Endodermal cell (in vitro differentiated cells): Measurements from ENCODE around the gene ARHGAP1. TPM values are rescaled to one million over a fixed set of nuclear protein-coding genes. Genes with fewer than 3 reads are reported as not detected.
A peak's percentile ranks its signal among the peaks of the same experiment; 100 is the strongest.

Source experiments
- DNase-seq: peaks from one replicate; pipeline ENCODE4 v3.0.0-alpha.2; 2017
- H3K27ac ChIP-seq: 2 replicates; pipeline ENCODE4 v1.5.1; 2013; ENCODE audit warnings: mild to moderate bottlenecking, low read depth, low read length, moderate library complexity
- H3K27me3 ChIP-seq: 2 replicates; pipeline ENCODE4 v1.6.1; 2013; ENCODE audit warnings: mild to moderate bottlenecking, low read length, moderate library complexity; ENCODE audit not compliant: insufficient read depth, control insufficient read depth, poor library complexity, severe bottlenecking
- H3K36me3 ChIP-seq: 2 replicates; pipeline ENCODE4 v1.7.0; 2013; ENCODE audit warnings: mild to moderate bottlenecking, low read length, moderate library complexity; ENCODE audit not compliant: control insufficient read depth, insufficient read depth
- H3K4me1 ChIP-seq: one replicate; pipeline ENCODE4 v1.7.0; 2013; ENCODE audit warnings: low read length; ENCODE audit not compliant: control insufficient read depth, insufficient read depth
- H3K4me3 ChIP-seq: 2 replicates; pipeline ENCODE4 v1.5.1; 2013; ENCODE audit warnings: mild to moderate bottlenecking, low read length, moderate library complexity
- H3K9ac ChIP-seq: 2 replicates; pipeline ENCODE4 v1.6.1; 2013; ENCODE audit warnings: mild to moderate bottlenecking, low read length, moderate library complexity; ENCODE audit not compliant: poor library complexity, severe bottlenecking; ENCODE audit errors: extremely low read depth
- H3K9me3 ChIP-seq: 2 replicates; pipeline ENCODE4 v1.6.1; 2013; ENCODE audit warnings: mild to moderate bottlenecking, low read length, moderate library complexity; ENCODE audit not compliant: control insufficient read depth
- H3K27ac Mint-ChIP-seq: 2 replicates; pipeline ENCODE4 v1.8.0; 2020; ENCODE audit warnings: mixed read lengths
- H3K27me3 Mint-ChIP-seq: 2 replicates; pipeline ENCODE4 v1.8.0; 2021; ENCODE audit warnings: mild to moderate bottlenecking, mixed read lengths; ENCODE audit not compliant: insufficient read depth
- H3K36me3 Mint-ChIP-seq: 2 replicates; pipeline ENCODE4 v1.8.0; 2020; ENCODE audit warnings: low read depth, mixed read lengths
- H3K4me1 Mint-ChIP-seq: 2 replicates; pipeline ENCODE4 v1.8.0; 2020; ENCODE audit warnings: mixed read lengths
- H3K4me3 Mint-ChIP-seq: 2 replicates; pipeline ENCODE4 v1.8.0; 2020; ENCODE audit warnings: mild to moderate bottlenecking, moderate library complexity, mixed read lengths
- H3K9me3 Mint-ChIP-seq: 2 replicates; pipeline ENCODE4 v1.8.0; 2020; ENCODE audit warnings: mild to moderate bottlenecking, mixed read lengths
- WGBS, 2 experiments: methylation state at CpG; one replicate each; pipeline versions ENCODE4 v1.1.5 to v1.1.7; 2013; ENCODE audit warnings: missing lambda C conversion rate in 2 of 2, mixed read lengths in 1 of 2; ENCODE audit not compliant: insufficient coverage in 1 of 2, insufficient read length in 1 of 2; 5-methylcytosine and 5-hydroxymethylcytosine counted together
- total RNA-seq, 2 donors: library from RNA; stranded (reverse); fragmentation: NEBNext Ultra II Directional in 1 of 2; extraction: Animal tissue kit (Norgen Biotek cat#: 25700) in 1 of 2; gene quantifications; 2 replicates in 1 of 2; 3 replicates in 1 of 2; pipeline ENCODE4 v1.2.1, GENCODE V29; 2021
- TF ChIP-seq, protein P1 (sequence below): fragments of 200-600 bp; sonication (generic); conservative IDR thresholded peaks from 2 replicates; pipeline ENCODE4 v1.5.0; 2021; ENCODE audit warnings: antibody characterized with exemption, mild to moderate bottlenecking

ARHGAP1 gene
- total RNA-seq, 2 donors from 2014 or later: 53.4 to 56.6 TPM

DNA sequence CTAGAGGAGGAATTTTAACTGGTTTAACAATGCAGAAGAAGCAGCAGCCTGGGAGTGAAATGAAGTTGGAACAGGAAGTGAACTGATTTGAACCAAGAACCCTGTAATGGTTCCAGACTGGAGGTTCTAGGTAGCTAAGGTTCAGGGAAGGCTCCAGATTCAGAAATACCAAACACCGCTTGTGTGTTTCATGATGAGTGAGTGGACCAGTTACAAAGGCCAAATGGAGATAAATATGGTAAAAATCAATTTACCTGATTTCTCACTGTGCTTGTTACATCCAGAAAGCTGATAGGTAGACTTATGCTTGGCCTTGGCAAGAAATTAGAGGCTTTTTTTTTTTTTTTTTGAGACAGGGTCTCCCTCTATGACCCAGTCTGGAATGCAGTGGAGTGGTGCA is 70.2 kb downstream of the ARHGAP1 start:
- no peaks in the 10 kb centered on the region for H3K4me1 Mint-ChIP-seq
- Histone ChIP-seq H3K9me3 (peaks cover 6% of the 10 kb centered on the region), H3K36me3 (peaks cover 52% of the 10 kb centered on the region), H3K27ac (no peak overlapping the region), H3K27me3 (no peaks in the 10 kb centered on the region), H3K4me1 (no peaks in the 10 kb centered on the region), H3K4me3 (no peak overlapping the region), H3K9ac (no peak overlapping the region)
- H3K4me3 Mint-ChIP-seq: no peak overlapping the region
- TF ChIP-seq, protein P1, sequence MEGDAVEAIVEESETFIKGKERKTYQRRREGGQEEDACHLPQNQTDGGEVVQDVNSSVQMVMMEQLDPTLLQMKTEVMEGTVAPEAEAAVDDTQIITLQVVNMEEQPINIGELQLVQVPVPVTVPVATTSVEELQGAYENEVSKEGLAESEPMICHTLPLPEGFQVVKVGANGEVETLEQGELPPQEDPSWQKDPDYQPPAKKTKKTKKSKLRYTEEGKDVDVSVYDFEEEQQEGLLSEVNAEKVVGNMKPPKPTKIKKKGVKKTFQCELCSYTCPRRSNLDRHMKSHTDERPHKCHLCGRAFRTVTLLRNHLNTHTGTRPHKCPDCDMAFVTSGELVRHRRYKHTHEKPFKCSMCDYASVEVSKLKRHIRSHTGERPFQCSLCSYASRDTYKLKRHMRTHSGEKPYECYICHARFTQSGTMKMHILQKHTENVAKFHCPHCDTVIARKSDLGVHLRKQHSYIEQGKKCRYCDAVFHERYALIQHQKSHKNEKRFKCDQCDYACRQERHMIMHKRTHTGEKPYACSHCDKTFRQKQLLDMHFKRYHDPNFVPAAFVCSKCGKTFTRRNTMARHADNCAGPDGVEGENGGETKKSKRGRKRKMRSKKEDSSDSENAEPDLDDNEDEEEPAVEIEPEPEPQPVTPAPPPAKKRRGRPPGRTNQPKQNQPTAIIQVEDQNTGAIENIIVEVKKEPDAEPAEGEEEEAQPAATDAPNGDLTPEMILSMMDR: no peak
- no peak overlapping the region for H3K27ac Mint-ChIP-seq
- no peaks in the 10 kb centered on the region for H3K9me3 Mint-ChIP-seq
- H3K27me3 Mint-ChIP-seq: no peaks in the 10 kb centered on the region
- H3K36me3 Mint-ChIP-seq: peaks cover 51% of the 10 kb centered on the region
- 100% methylated on average over 1 of the region's 1 CpG for WGBS, 2 experiments
- no peak for DNase-seq

DNA sequence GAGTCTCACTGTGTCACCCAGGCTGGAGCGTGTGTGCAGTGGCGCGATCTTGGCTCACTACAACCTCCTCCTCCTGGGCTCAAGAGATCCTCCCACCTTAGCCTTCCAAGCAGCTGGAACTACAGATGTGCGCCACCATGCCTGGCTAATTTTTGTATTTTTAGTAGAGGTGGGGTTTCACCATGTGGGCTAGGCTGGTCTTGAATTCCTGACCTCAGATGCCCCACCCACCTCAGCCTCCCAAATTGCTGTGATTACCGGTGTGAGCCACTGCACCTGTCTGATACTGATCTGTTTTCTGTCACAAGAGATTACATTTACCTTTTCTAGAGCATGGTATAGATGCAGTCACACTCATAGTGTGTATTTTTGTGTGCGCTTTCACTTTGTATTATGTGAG is 71.5 kb downstream of the ARHGAP1 start:
- WGBS, 2 experiments: 85 to 97% methylated on average over 4 to 5 of the region's 6 CpGs
- peaks cover 62% of the 10 kb centered on the region for H3K36me3 Mint-ChIP-seq
- H3K27me3 ChIP-seq: no peaks in the 10 kb centered on the region
- DNase-seq: peak; percentile 42
- peaks cover 65% of the 10 kb centered on the region for H3K36me3 ChIP-seq
- no peak overlapping the region for H3K4me3 ChIP-seq
- H3K4me1 Mint-ChIP-seq: no peaks in the 10 kb centered on the region
- H3K9me3 Mint-ChIP-seq: no peaks in the 10 kb centered on the region
- H3K9me3 ChIP-seq: peaks cover 7% of the 10 kb centered on the region
- no peaks in the 10 kb centered on the region for H3K4me1 ChIP-seq
- TF ChIP-seq, protein P1: no peak
- no peak overlapping the region for H3K4me3 Mint-ChIP-seq
- no peaks in the 10 kb centered on the region for H3K27me3 Mint-ChIP-seq
- no peak overlapping the region for H3K27ac ChIP-seq
- no peak overlapping the region for H3K9ac ChIP-seq
- H3K27ac Mint-ChIP-seq: no peak overlapping the region

Other genes starting within 250 kb of the ARHGAP1 start
- gene AMBRA1, start 106.6 kb downstream of the ARHGAP1 start, total RNA-seq: 10 to 100 TPM; 54.5 to 67.8 TPM
- gene HARBI1, start 83.4 kb downstream of the ARHGAP1 start, total RNA-seq: 1 to 10 TPM; 7.5 to 8.4 TPM
- gene ATG13, start 83.1 kb downstream of the ARHGAP1 start, total RNA-seq: 100 to 1,000 TPM in 1 of 2 donors, 10 to 100 TPM in 1; 96.4 to 130 TPM
- 10 to 100 TPM; 13.2 to 18.9 TPM for gene ZNF408, start 412 bp upstream of the ARHGAP1 start, total RNA-seq
- gene F2, start 18.6 kb upstream of the ARHGAP1 start, total RNA-seq: 1 to 10 TPM in 1 of 2 donors, under 1 TPM in 1; 0.89 to 1.5 TPM
- 100 to 1,000 TPM; 162 to 211 TPM for gene CKAP5, start 145.7 kb upstream of the ARHGAP1 start, total RNA-seq
- 10 to 100 TPM; 12.6 to 13.6 TPM for gene LRP4, start 217.9 kb upstream of the ARHGAP1 start, total RNA-seq
- 10 to 100 TPM; 46.7 to 57.6 TPM for gene CSTPP1, start 236.1 kb upstream of the ARHGAP1 start, total RNA-seq